ENCODE measurements around the gene PROM1. TPM values are rescaled to one million over a fixed set of nuclear protein-coding genes. Genes with fewer than 3 reads are reported as not detected.

PROM1 gene
- total and polyA plus RNA-seq, 2 of the 8 experiments (the other 6 are each of a cell fraction or from before 2014, with no cell fraction given), result 36.0 to 59.7 TPM

DNA sequence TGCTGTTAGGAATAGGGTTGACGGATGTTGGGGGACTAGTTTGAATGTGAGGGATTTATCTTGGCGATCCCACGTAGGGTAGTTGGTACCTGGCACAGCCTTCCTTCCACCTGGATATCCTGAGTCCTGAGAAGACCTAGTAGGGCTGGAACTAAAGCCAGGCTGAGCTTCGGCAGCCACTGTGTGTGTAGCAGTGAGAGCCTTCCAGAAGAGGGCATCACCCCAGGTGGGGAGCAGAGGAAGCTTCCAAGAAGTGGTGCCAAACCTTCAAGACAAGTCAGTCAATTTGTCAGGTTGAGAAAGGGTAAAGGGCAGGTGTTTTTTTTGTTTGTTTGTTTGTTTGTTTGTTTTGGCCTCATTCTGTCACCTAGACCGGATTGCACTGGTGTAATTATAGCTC lies 119.7 kb downstream of the PROM1 start (continued):
- TF ChIP-seq, protein P1, sequence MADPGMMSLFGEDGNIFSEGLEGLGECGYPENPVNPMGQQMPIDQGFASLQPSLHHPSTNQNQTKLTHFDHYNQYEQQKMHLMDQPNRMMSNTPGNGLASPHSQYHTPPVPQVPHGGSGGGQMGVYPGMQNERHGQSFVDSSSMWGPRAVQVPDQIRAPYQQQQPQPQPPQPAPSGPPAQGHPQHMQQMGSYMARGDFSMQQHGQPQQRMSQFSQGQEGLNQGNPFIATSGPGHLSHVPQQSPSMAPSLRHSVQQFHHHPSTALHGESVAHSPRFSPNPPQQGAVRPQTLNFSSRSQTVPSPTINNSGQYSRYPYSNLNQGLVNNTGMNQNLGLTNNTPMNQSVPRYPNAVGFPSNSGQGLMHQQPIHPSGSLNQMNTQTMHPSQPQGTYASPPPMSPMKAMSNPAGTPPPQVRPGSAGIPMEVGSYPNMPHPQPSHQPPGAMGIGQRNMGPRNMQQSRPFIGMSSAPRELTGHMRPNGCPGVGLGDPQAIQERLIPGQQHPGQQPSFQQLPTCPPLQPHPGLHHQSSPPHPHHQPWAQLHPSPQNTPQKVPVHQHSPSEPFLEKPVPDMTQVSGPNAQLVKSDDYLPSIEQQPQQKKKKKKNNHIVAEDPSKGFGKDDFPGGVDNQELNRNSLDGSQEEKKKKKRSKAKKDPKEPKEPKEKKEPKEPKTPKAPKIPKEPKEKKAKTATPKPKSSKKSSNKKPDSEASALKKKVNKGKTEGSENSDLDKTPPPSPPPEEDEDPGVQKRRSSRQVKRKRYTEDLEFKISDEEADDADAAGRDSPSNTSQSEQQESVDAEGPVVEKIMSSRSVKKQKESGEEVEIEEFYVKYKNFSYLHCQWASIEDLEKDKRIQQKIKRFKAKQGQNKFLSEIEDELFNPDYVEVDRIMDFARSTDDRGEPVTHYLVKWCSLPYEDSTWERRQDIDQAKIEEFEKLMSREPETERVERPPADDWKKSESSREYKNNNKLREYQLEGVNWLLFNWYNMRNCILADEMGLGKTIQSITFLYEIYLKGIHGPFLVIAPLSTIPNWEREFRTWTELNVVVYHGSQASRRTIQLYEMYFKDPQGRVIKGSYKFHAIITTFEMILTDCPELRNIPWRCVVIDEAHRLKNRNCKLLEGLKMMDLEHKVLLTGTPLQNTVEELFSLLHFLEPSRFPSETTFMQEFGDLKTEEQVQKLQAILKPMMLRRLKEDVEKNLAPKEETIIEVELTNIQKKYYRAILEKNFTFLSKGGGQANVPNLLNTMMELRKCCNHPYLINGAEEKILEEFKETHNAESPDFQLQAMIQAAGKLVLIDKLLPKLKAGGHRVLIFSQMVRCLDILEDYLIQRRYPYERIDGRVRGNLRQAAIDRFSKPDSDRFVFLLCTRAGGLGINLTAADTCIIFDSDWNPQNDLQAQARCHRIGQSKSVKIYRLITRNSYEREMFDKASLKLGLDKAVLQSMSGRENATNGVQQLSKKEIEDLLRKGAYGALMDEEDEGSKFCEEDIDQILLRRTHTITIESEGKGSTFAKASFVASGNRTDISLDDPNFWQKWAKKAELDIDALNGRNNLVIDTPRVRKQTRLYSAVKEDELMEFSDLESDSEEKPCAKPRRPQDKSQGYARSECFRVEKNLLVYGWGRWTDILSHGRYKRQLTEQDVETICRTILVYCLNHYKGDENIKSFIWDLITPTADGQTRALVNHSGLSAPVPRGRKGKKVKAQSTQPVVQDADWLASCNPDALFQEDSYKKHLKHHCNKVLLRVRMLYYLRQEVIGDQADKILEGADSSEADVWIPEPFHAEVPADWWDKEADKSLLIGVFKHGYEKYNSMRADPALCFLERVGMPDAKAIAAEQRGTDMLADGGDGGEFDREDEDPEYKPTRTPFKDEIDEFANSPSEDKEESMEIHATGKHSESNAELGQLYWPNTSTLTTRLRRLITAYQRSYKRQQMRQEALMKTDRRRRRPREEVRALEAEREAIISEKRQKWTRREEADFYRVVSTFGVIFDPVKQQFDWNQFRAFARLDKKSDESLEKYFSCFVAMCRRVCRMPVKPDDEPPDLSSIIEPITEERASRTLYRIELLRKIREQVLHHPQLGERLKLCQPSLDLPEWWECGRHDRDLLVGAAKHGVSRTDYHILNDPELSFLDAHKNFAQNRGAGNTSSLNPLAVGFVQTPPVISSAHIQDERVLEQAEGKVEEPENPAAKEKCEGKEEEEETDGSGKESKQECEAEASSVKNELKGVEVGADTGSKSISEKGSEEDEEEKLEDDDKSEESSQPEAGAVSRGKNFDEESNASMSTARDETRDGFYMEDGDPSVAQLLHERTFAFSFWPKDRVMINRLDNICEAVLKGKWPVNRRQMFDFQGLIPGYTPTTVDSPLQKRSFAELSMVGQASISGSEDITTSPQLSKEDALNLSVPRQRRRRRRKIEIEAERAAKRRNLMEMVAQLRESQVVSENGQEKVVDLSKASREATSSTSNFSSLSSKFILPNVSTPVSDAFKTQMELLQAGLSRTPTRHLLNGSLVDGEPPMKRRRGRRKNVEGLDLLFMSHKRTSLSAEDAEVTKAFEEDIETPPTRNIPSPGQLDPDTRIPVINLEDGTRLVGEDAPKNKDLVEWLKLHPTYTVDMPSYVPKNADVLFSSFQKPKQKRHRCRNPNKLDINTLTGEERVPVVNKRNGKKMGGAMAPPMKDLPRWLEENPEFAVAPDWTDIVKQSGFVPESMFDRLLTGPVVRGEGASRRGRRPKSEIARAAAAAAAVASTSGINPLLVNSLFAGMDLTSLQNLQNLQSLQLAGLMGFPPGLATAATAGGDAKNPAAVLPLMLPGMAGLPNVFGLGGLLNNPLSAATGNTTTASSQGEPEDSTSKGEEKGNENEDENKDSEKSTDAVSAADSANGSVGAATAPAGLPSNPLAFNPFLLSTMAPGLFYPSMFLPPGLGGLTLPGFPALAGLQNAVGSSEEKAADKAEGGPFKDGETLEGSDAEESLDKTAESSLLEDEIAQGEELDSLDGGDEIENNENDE (IDR thresholded peaks at IDR 0.05; ENCODE audit: insufficient replicate concordance, low read length), result no peak
- peak in 1 of 2 experiments; percentile 40; a peak in 2 of 4 replicates for TF ChIP-seq RAD21 (IDR thresholded peaks at IDR 0.05 in 1 of 2, conservative IDR thresholded peaks at IDR 0.05 in 1 of 2; ENCODE audit: low read depth in 2 of 2, low read length in 2 of 2)

All from H1 (cell line).